Keratinocyte (primary cell): ENCODE results near the gene MIB2. TPM values are rescaled to one million over a fixed set of nuclear protein-coding genes. Genes with fewer than 3 reads are reported as not detected.

Experiments
- DNase-seq: peaks from one replicate; pipeline ENCODE4 v3.0.0-alpha.2; 2011; ENCODE audit warnings: low read depth, missing footprints, low spot score
- FAIRE-seq: peaks from 2 replicates; lab custom pipeline; 2011; peaks lifted over from hg19 to GRCh38; lab: Jason Lieb, UNC
- H2AFZ ChIP-seq: 2 replicates; pipeline ENCODE4 v1.6.0; 2012; ENCODE audit warnings: low read length, control low read depth, inconsistent platforms; ENCODE audit not compliant: control insufficient read depth
- H3K27ac ChIP-seq: 2 replicates; pipeline ENCODE4 v1.5.1; 2011; ENCODE audit warnings: low read length; ENCODE audit not compliant: control insufficient read depth, insufficient read depth
- H3K27me3 ChIP-seq: 3 replicates; pipeline ENCODE4 v1.6.0; 2011; ENCODE audit warnings: low read length; ENCODE audit not compliant: control insufficient read depth, insufficient read depth; ENCODE audit errors: extremely low read depth
- H3K36me3 ChIP-seq, 2 experiments: 2 replicates in 1 of 2; 3 replicates in 1 of 2; pipeline ENCODE4 v1.5.1; 2011; ENCODE audit warnings: low read length in 2 of 2, mild to moderate bottlenecking in 1 of 2; ENCODE audit not compliant: control insufficient read depth in 2 of 2, insufficient read depth in 2 of 2; ENCODE audit errors: extremely low read depth in 1 of 2
- H3K4me1 ChIP-seq: 3 replicates; pipeline ENCODE4 v1.5.1; 2011; ENCODE audit warnings: low read length; ENCODE audit not compliant: control insufficient read depth, insufficient read depth; ENCODE audit errors: extremely low read depth
- H3K4me2 ChIP-seq: 3 replicates; pipeline ENCODE4 v1.6.0; 2011; ENCODE audit warnings: low read depth, low read length; ENCODE audit not compliant: control insufficient read depth, insufficient read depth; ENCODE audit errors: extremely low read depth
- H3K4me3 ChIP-seq, 3 experiments: fragments of 200-600 bp in 1 of 3; sonication (generic) in 1 of 3; 2 replicates in 2 of 3; 3 replicates in 1 of 3; pipeline ENCODE4 v1.5.1; 2011 to 2016; ENCODE audit warnings: low read length in 3 of 3, mild to moderate bottlenecking in 3 of 3, control low read depth in 2 of 3, inconsistent platforms in 1 of 3, low read depth in 1 of 3, mixed read lengths in 1 of 3, mixed run types in 1 of 3, moderate library complexity in 1 of 3; ENCODE audit not compliant: control insufficient read depth in 2 of 3, insufficient read depth in 2 of 3; ENCODE audit errors: extremely low read depth in 1 of 3
- H3K79me2 ChIP-seq: 2 replicates; pipeline ENCODE4 v1.6.0; 2012; ENCODE audit warnings: low read length; ENCODE audit not compliant: control insufficient read depth, insufficient read depth
- H3K9ac ChIP-seq: 3 replicates; pipeline ENCODE4 v1.6.0; 2011; ENCODE audit warnings: low read length; ENCODE audit not compliant: control insufficient read depth, insufficient read depth; ENCODE audit errors: extremely low read depth
- H3K9me1 ChIP-seq: 3 replicates; pipeline ENCODE4 v1.6.0; 2011; ENCODE audit warnings: low read length; ENCODE audit not compliant: control insufficient read depth, insufficient read depth; ENCODE audit errors: extremely low read depth
- H3K9me3 ChIP-seq: 2 replicates; pipeline ENCODE4 v1.5.1; 2012; ENCODE audit warnings: low read depth, low read length; ENCODE audit not compliant: control insufficient read depth
- H4K20me1 ChIP-seq: 3 replicates; pipeline ENCODE4 v1.6.0; 2011; ENCODE audit warnings: low read length; ENCODE audit not compliant: control insufficient read depth, insufficient read depth; ENCODE audit errors: extremely low read depth
- CTCF ChIP-seq, 3 experiments: IDR thresholded peaks in 1 of 3; conservative IDR thresholded peaks in 1 of 3; optimal IDR thresholded peaks in 1 of 3; 2 replicates in 2 of 3; 3 replicates in 1 of 3; pipeline versions ENCODE3 to v1.5.1; 2011; ENCODE audit warnings: low read length in 3 of 3, mild to moderate bottlenecking in 3 of 3, moderate library complexity in 2 of 3, control low read depth in 1 of 3, inconsistent platforms in 1 of 3; ENCODE audit not compliant: insufficient read depth in 2 of 3; ENCODE audit errors: extremely low read depth in 1 of 3
- EZH2 ChIP-seq: IDR thresholded peaks from one replicate; pipeline ENCODE4 v1.6.1; 2012; ENCODE audit warnings: inconsistent platforms, mild to moderate bottlenecking, low read length, moderate library complexity
- dilution Hi-C: fragments of 300-500 bp; cut with MboI; formaldehyde crosslinking; loops from one replicate; pipeline ENCODE4 v1.7.0; 2020; ENCODE audit warnings: low sequenced_read_pairs; ENCODE audit not compliant: extremely low pct_ligation_motif_present
- polyA plus RNA-seq, 5 experiments: library from polyadenylated mRNA; depleted of rRNA in 3 of 5; stranded (reverse) in 3 of 5; stranded (forward) in 1 of 5; unstranded in 1 of 5; fragments of >200 nt; gene quantifications; 1 replicate in 1 of 5; 2 replicates in 3 of 5; 3 replicates in 1 of 5; pipeline versions ENCODE4 v1.2.1 to v1.2.3, GENCODE V29; 2011 to 2012; ENCODE audit warnings: missing spikeins in 2 of 5, low read depth in 1 of 5, low replicate concordance in 1 of 5

MIB2 gene
- polyA plus RNA-seq, 1 donor (not counting 4 experiments of a cell fraction or from before 2014, with no cell fraction given): 13.9 TPM

- Histone ChIP-seq H3K36me3 (peaks cover 10 to 13% of the 10 kb centered on the region in 2 experiments), H3K4me1 (no peaks in the 10 kb centered on the region), H3K79me2 (no peaks in the 10 kb centered on the region), H2AFZ (no peak overlapping the region), H3K27ac (no peak overlapping the region), H3K9me3 (no peaks in the 10 kb centered on the region), H3K9me1 (no peaks in the 10 kb centered on the region), H3K4me3 (no peak overlapping the region), H3K9ac (no peak overlapping the region), H3K27me3 (no peaks in the 10 kb centered on the region), H3K4me2 (no peak overlapping the region), H4K20me1 (no peaks in the 10 kb centered on the region)
- DNase-seq (no peak), FAIRE-seq (no peak)
- TF ChIP-seq CTCF (optimal IDR thresholded peaks at IDR 0.05 in 1 of 3, IDR thresholded peaks at IDR 0.05 in 1 of 3, conservative IDR thresholded peaks at IDR 0.05 in 1 of 3; ENCODE audit: extremely low read depth in 1 of 3, insufficient read depth in 2 of 3, low read length in 3 of 3): no peak
- no peak for TF ChIP-seq EZH2
- dilution Hi-C loops: no loop called here
Observed at GRCh38 chr1:1664941-1665814, 49.9 kb downstream of the MIB2 start.

GRCh38 chr1:1665815-1666251 is 50.5 kb downstream of the MIB2 start:
- H2AFZ ChIP-seq: no peak overlapping the region
- dilution Hi-C loops: no loop called here
- no peak overlapping the region for H3K27ac ChIP-seq
- no peak overlapping the region for H3K4me2 ChIP-seq
- H3K36me3 ChIP-seq: peaks cover 10 to 13% of the 10 kb centered on the region in 2 experiments
- H4K20me1 ChIP-seq: no peaks in the 10 kb centered on the region
- no peaks in the 10 kb centered on the region for H3K9me1 ChIP-seq
- H3K4me1 ChIP-seq: no peaks in the 10 kb centered on the region
- no peaks in the 10 kb centered on the region for H3K79me2 ChIP-seq
- no peaks in the 10 kb centered on the region for H3K9me3 ChIP-seq
- DNase-seq (no peak), FAIRE-seq (no peak)
- TF ChIP-seq CTCF (optimal IDR thresholded peaks at IDR 0.05 in 1 of 3, IDR thresholded peaks at IDR 0.05 in 1 of 3, conservative IDR thresholded peaks at IDR 0.05 in 1 of 3; ENCODE audit: extremely low read depth in 1 of 3, insufficient read depth in 2 of 3, low read length in 3 of 3) (peak; percentile 31 to 60 (median 50)), EZH2 (no peak)
- no peak overlapping the region for H3K4me3 ChIP-seq
- no peaks in the 10 kb centered on the region for H3K27me3 ChIP-seq
- H3K9ac ChIP-seq: no peak overlapping the region
